Measurements from ENCODE around the gene PGAM5.

DNA sequence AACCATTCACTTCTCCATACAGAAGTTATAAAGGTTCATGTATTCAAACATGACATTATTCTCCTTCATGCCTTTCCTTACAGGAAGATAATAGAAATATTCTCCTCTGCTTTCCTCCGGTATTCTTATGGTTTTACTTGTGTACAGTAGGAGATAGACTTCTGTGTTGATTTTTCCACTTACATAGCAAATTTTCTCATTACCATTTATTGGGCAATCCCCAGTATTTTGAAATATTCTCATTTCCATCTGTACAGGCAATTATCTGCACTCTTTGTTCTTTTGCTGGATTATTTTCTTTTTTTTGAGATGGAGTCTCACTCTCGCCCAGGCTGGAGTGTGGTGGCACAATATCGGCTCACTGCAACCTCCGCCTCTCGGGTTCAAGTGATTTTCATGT, 12.3 kb upstream of the PGAM5 start:
- no peak for TF ChIP-seq CTCF (IDR thresholded peaks at IDR 0.05; ENCODE audit: poor library complexity)
- no peak for TF ChIP-seq EZH2 (IDR thresholded peaks at IDR 0.05; ENCODE audit: borderline replicate concordance)
- no peak for TF ChIP-seq EZH2phosphoT487 (IDR thresholded peaks at IDR 0.05; ENCODE audit: low read depth, severe bottlenecking, unreplicated experiment)
